Measurements from ENCODE around the gene SLC35F1. TPM values are rescaled to one million over a fixed set of nuclear protein-coding genes. Genes with fewer than 3 reads are reported as not detected.

SLC35F1 gene
- total and polyA plus RNA-seq, 8 donors = under 0.01 to 6.8 (median 0.38) TPM; not detected in 2

GRCh38 chr6:118163542-118163941 is 256.5 kb downstream of the SLC35F1 start:
- TF ChIP-seq EP300 (IDR thresholded peaks at IDR 0.05) (no peak), POLR2AphosphoS5 (IDR thresholded peaks at IDR 0.05) (no peak), CTCF (IDR thresholded peaks at IDR 0.05) (no peak)
- no peaks in the 10 kb centered on the region for H3K36me3 ChIP-seq
- WGBS, 5 donors = 31 to 73% (median 55%) methylated on average over 1 of the region's 1 CpG
- H3K27ac ChIP-seq = no peak overlapping the region
- H3K9me3 ChIP-seq = no peaks in the 10 kb centered on the region
- DNase-seq = no peak
- no peak overlapping the region for H3K4me3 ChIP-seq
- H3K4me1 ChIP-seq = no peaks in the 10 kb centered on the region
- intact Hi-C loops (cut with DNase I; ENCODE audit: low total_unique reads) = no loop called here
- H3K27me3 ChIP-seq = no peaks in the 10 kb centered on the region

GRCh38 chr6:118165500-118165899 is 258.4 kb downstream of the SLC35F1 start:
- Histone ChIP-seq H3K36me3 (no peaks in the 10 kb centered on the region), H3K27ac (no peak overlapping the region), H3K9me3 (no peaks in the 10 kb centered on the region), H3K27me3 (no peaks in the 10 kb centered on the region), H3K4me3 (no peak overlapping the region), H3K4me1 (no peaks in the 10 kb centered on the region)
- 70 to 89% (median 79%) methylated on average over 1 of the region's 1 CpG for WGBS, 5 donors
- intact Hi-C loops (cut with DNase I; ENCODE audit: low total_unique reads) = no loop called here
- no peak for TF ChIP-seq POLR2AphosphoS5 (IDR thresholded peaks at IDR 0.05)
- TF ChIP-seq POLR2A (IDR thresholded peaks at IDR 0.05) = no peak
- TF ChIP-seq EP300 (IDR thresholded peaks at IDR 0.05) = no peak
- no peak for TF ChIP-seq CTCF (IDR thresholded peaks at IDR 0.05)
- DNase-seq = no peak

- H3K4me1 ChIP-seq = no peaks in the 10 kb centered on the region
- peaks cover 0 to 2% (median under 1%) of the 10 kb centered on the region in 4 donors for H3K9me3 ChIP-seq
- H3K27ac ChIP-seq = no peak overlapping the region
- H3K4me3 ChIP-seq = no peak overlapping the region
- no peaks in the 10 kb centered on the region for H3K36me3 ChIP-seq
- no peaks in the 10 kb centered on the region for H3K27me3 ChIP-seq
- TF ChIP-seq CTCF (IDR thresholded peaks at IDR 0.05) (no peak), POLR2AphosphoS5 (IDR thresholded peaks at IDR 0.05) (no peak), POLR2A (IDR thresholded peaks at IDR 0.05) (no peak), EP300 (IDR thresholded peaks at IDR 0.05) (no peak)
- 73 to 82% (median 82%) methylated on average over 5 of the region's 5 CpGs for WGBS, 5 donors
- intact Hi-C loops (cut with DNase I; ENCODE audit: low total_unique reads) = no loop called here
- no peak for DNase-seq
Observed at GRCh38 chr6:118168421-118168820, 261.4 kb downstream of the SLC35F1 start.

GRCh38 chr6:118171852-118172251 is 264.8 kb downstream of the SLC35F1 start:
- Histone ChIP-seq H3K4me1 (no peaks in the 10 kb centered on the region), H3K9me3 (peaks cover 0 to 20% (median 12%) of the 10 kb centered on the region in 4 donors), H3K4me3 (no peak overlapping the region), H3K36me3 (no peaks in the 10 kb centered on the region), H3K27ac (no peak overlapping the region), H3K27me3 (no peaks in the 10 kb centered on the region)
- intact Hi-C loops (cut with DNase I; ENCODE audit: low total_unique reads) = no loop called here
- 51 to 74% (median 58%) methylated on average over 2 of the region's 2 CpGs for WGBS, 5 donors
- TF ChIP-seq CTCF (IDR thresholded peaks at IDR 0.05) (no peak), POLR2A (IDR thresholded peaks at IDR 0.05) (no peak), EP300 (IDR thresholded peaks at IDR 0.05) (no peak), POLR2AphosphoS5 (IDR thresholded peaks at IDR 0.05) (no peak)
- DNase-seq = no peak
